Stimulated activated CD8-positive, alpha-beta memory T cell treated with anti-CD3 and anti-CD28 coated beads, Interleukin-4, amount 100 ng/mL, for 1 hour (primary cell): ENCODE data around the gene VPS35.

Source experiments
- DNase-seq, 2 donors: peaks; one replicate each; pipeline ENCODE4 v3.0.0-alpha.2; 2020; ENCODE audit warnings: low read depth in 2 of 2, low spot score in 1 of 2

VPS35 gene

GRCh38 chr16:46620266-46621005, 68.5 kb downstream of the VPS35 start:
- DNase-seq = no peak

DNA sequence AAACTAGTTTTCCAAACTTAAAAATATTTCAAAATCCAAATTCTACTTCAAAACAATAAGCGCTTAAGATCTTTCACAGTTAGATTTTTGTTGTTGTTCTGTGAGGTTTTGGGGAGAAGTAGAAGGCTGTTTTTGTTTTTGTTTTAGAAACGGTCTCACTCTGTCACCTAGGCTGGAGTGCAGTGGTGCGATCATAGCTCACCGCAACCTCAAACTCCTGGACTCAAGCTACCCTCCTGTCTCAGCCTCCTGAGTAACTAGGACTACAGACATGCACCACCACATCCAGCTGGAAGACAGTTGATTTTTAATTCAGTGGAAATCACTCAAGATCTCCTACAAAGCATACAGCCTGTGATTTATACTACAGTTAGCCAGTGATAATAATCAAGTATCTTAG, 70.5 kb downstream of the VPS35 start:
- no peak for DNase-seq

DNA sequence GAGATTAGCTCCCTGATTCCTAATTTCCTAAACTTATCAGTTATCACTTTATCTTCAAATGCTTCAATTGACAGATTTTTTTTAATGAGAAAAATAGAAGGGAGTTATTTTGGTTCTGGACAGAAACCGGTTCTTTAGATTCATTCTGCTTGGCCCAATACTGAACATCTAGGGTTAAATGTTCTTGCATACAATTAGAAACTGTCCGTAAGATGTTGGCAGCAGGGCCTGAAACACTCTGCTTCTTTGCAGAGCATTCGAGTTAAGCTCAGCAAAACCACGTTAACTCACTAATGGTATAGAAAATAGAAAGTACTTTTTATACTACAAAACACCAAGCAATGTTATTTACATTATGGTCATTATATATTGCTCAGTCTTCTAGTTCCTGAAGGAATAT, 75.0 kb downstream of the VPS35 start:
- no peak for DNase-seq

- DNase-seq = no peak
Observed at GRCh38 chr16:46613352-46613751, 75.6 kb downstream of the VPS35 start.

- DNase-seq = no peak
Observed at GRCh38 chr16:46612121-46612520, 76.9 kb downstream of the VPS35 start.

- DNase-seq = no peak
Observed at GRCh38 chr16:46607529-46607928, 81.4 kb downstream of the VPS35 start.

- DNase-seq = no peak
Observed at GRCh38 chr16:46606231-46606630, 82.7 kb downstream of the VPS35 start.
